HCT116 (cell line): ENCODE results near the gene GNMT. TPM values are rescaled to one million over a fixed set of nuclear protein-coding genes. Genes with fewer than 3 reads are reported as not detected.

Experiments used
- ATAC-seq: fragments of 200-7000 bp; cut with Tn5 transposase; 2 replicates; pipeline ENCODE4 v1.9.1; 2020; ENCODE audit warnings: mild to moderate bottlenecking, moderate library complexity
- BruUV-seq: library from RNA; stranded (reverse); fragments of 400-500 nt; replicated peaks from 2 replicates; lab custom pipeline; 2021; lab: Mats Ljungman, UMichigan
- CTCF ChIA-PET: fragments of 300-600 bp; sonication (Branson Sonifier 250); formaldehyde crosslinking; loops from one replicate; lab custom pipeline; 2021; ENCODE audit warnings: antibody characterized with exemption; lab: Charles Lee
- POLR2A ChIA-PET: fragments of 300-600, 350-600 bp; sonication (Branson Sonifier 250); formaldehyde crosslinking; loops from one replicate; lab custom pipeline; 2021; ENCODE audit warnings: antibody characterized with exemption; lab: Charles Lee
- RAD21 ChIA-PET, 2 experiments: fragments of 300-600 bp; sonication (Branson Sonifier 250); formaldehyde crosslinking; loops; one replicate each; lab custom pipeline; 2023; ENCODE audit warnings: low total read pairs in 2 of 2; ENCODE audit not compliant: uncharacterized antibody in 2 of 2, unreplicated experiment in 2 of 2, low non-redundant PET in 1 of 2; lab: Charles Lee
- DNase-seq: peaks from one replicate; pipeline ENCODE4 v3.0.0-alpha.2; 2010; ENCODE audit warnings: low read depth, low spot score
- H2AFZ ChIP-seq: fragments of 200-600 bp; shearing (Covaris generic), sonication (generic); 2 replicates; pipeline ENCODE4 v1.6.1; 2017; ENCODE audit warnings: low read depth, mixed run types, mixed read lengths, antibody characterized with exemption, low read length; ENCODE audit not compliant: poor library complexity, severe bottlenecking
- H3K27ac ChIP-seq: 2 replicates; pipeline ENCODE4 v1.5.1; 2012; ENCODE audit warnings: low read depth, low read length
- H3K27me3 ChIP-seq: fragments of 200-600 bp; sonication (generic); 2 replicates; pipeline ENCODE4 v1.6.1; 2016; ENCODE audit warnings: mixed run types, low read length, mixed read lengths; ENCODE audit not compliant: insufficient read depth
- H3K36me3 ChIP-seq, 2 experiments: fragments of 200-500 bp in 1 of 2; fragments of 200-600 bp in 1 of 2; sonication (Bioruptor generic) in 1 of 2; sonication (generic) in 1 of 2; 2 replicates each; pipeline versions ENCODE4 v1.5.1 to v1.6.1; 2014 to 2016; ENCODE audit warnings: low read length in 2 of 2, inconsistent platforms in 1 of 2, mixed read lengths in 1 of 2, mixed run types in 1 of 2; ENCODE audit not compliant: insufficient read depth in 2 of 2, control insufficient read depth in 1 of 2
- H3K4me1 ChIP-seq, 2 experiments: fragments of 200-600 bp in 1 of 2; sonication (generic) in 1 of 2; 2 replicates each; pipeline versions ENCODE4 v1.5.1 to v1.6.1; 2012 to 2017; ENCODE audit warnings: low read length in 2 of 2, inconsistent platforms in 1 of 2, mild to moderate bottlenecking in 1 of 2, mixed read lengths in 1 of 2, mixed run types in 1 of 2, moderate library complexity in 1 of 2; ENCODE audit not compliant: insufficient read depth in 2 of 2, control insufficient read depth in 1 of 2
- H3K4me2 ChIP-seq: fragments of 200-600 bp; sonication (generic); 2 replicates; pipeline ENCODE4 v1.6.1; 2017; ENCODE audit warnings: mixed run types, low read length, mixed read lengths
- H3K4me3 ChIP-seq, 2 experiments: fragments of 200-600 bp in 1 of 2; sonication (generic) in 1 of 2; replicated peaks in 1 of 2; 2 replicates each; pipeline ENCODE4 v1.5.1; 2011 to 2016; ENCODE audit warnings: low read length in 2 of 2, control low read depth in 1 of 2, low read depth in 1 of 2, mild to moderate bottlenecking in 1 of 2, mixed read lengths in 1 of 2, mixed run types in 1 of 2
- H3K79me2 ChIP-seq: fragments of 200-600 bp; sonication (generic); 2 replicates; pipeline ENCODE4 v1.6.1; 2017; ENCODE audit warnings: mild to moderate bottlenecking, mixed run types, low read length, moderate library complexity, mixed read lengths; ENCODE audit not compliant: insufficient read depth
- H3K9ac ChIP-seq: fragments of 200-600 bp; sonication (generic); 2 replicates; pipeline ENCODE4 v1.6.1; 2016; ENCODE audit warnings: low read length, mixed read lengths
- H3K9me2 ChIP-seq: fragments of 200-600 bp; sonication (generic), shearing (Covaris generic); 2 replicates; pipeline ENCODE4 v1.6.1; 2017; ENCODE audit warnings: mixed run types, mild to moderate bottlenecking, moderate library complexity; ENCODE audit not compliant: insufficient read depth
- H3K9me3 ChIP-seq, 2 experiments: fragments of 200-500 bp in 1 of 2; fragments of 200-600 bp in 1 of 2; sonication (Bioruptor generic) in 1 of 2; sonication (generic) in 1 of 2; 2 replicates each; pipeline ENCODE4 v1.6.1; 2014 to 2017; ENCODE audit warnings: low read length in 2 of 2, mixed read lengths in 2 of 2, inconsistent platforms in 1 of 2, low read depth in 1 of 2, mild to moderate bottlenecking in 1 of 2, mixed run types in 1 of 2, moderate library complexity in 1 of 2; ENCODE audit not compliant: control insufficient read depth in 1 of 2, insufficient read depth in 1 of 2
- H4K20me1 ChIP-seq: fragments of 200-600 bp; sonication (generic), shearing (Covaris generic); 2 replicates; pipeline ENCODE4 v1.6.1; 2017; ENCODE audit warnings: mixed run types, mild to moderate bottlenecking, moderate library complexity; ENCODE audit not compliant: insufficient read depth
- ATF3 ChIP-seq: IDR thresholded peaks from 2 replicates; pipeline ENCODE4 v1.6.1; 2012
- CBX3 ChIP-seq: IDR thresholded peaks from 2 replicates; pipeline ENCODE4 v1.6.1; 2012; ENCODE audit warnings: low read depth
- CTCF ChIP-seq, 3 experiments: fragments of 200-600 bp in 1 of 3; sonication (generic) in 1 of 3; IDR thresholded peaks in 2 of 3; conservative IDR thresholded peaks in 1 of 3; 2 replicates each; pipeline ENCODE4 v1.5.1; 2012 to 2017; ENCODE audit warnings: low read depth in 2 of 3, low read length in 2 of 3, antibody characterized with exemption in 1 of 3, borderline replicate concordance in 1 of 3, control low read depth in 1 of 3, mild to moderate bottlenecking in 1 of 3, mixed read lengths in 1 of 3, mixed run types in 1 of 3, moderate library complexity in 1 of 3; ENCODE audit not compliant: insufficient read depth in 1 of 3
- EGR1 ChIP-seq: IDR thresholded peaks from 2 replicates; pipeline ENCODE4 v1.6.1; 2012; ENCODE audit warnings: low read depth
- EZH2 ChIP-seq: fragments of 200-600 bp; sonication (generic); IDR thresholded peaks from 2 replicates; pipeline ENCODE4 v1.6.1; 2017; ENCODE audit warnings: antibody characterized with exemption, mixed run types
- EZH2phosphoT487 ChIP-seq: fragments of 200-600 bp; IDR thresholded peaks from 2 replicates; pipeline ENCODE4 v1.6.1; 2018; ENCODE audit warnings: antibody characterized with exemption, borderline replicate concordance
- FOSL1 ChIP-seq: IDR thresholded peaks from 2 replicates; pipeline ENCODE4 v1.6.1; 2012; ENCODE audit warnings: low read depth
- MAX ChIP-seq: IDR thresholded peaks from 2 replicates; pipeline ENCODE4 v1.6.1; 2012
- POLR2A ChIP-seq: IDR thresholded peaks from 2 replicates; pipeline ENCODE4 v1.7.0; 2011; ENCODE audit warnings: borderline replicate concordance; ENCODE audit not compliant: insufficient read depth, insufficient read length; ENCODE audit errors: extremely low read depth
- POLR2AphosphoS5 ChIP-seq: IDR thresholded peaks from 2 replicates; pipeline ENCODE4 v1.6.1; 2011; ENCODE audit warnings: mild to moderate bottlenecking, low read depth, low read length, moderate library complexity
- RAD21 ChIP-seq: IDR thresholded peaks from 2 replicates; pipeline ENCODE4 v1.6.1; 2012; ENCODE audit warnings: low read depth, mild to moderate bottlenecking
- SP1 ChIP-seq: IDR thresholded peaks from 2 replicates; pipeline ENCODE4 v1.6.1; 2012; ENCODE audit warnings: low read depth
- SRF ChIP-seq: IDR thresholded peaks from 2 replicates; pipeline ENCODE4 v1.6.1; 2012; ENCODE audit warnings: low read depth
- TCF7L2 ChIP-seq: IDR thresholded peaks from 2 replicates; pipeline ENCODE4 v1.7.0; 2011; ENCODE audit warnings: borderline replicate concordance, inconsistent platforms; ENCODE audit not compliant: insufficient read depth, insufficient read length; ENCODE audit errors: extremely low read depth
- ZFX ChIP-seq: fragments of 450-650 bp; IDR thresholded peaks from 2 replicates; pipeline ENCODE4 v1.6.1; 2017
- intact Hi-C: fragments of 100-400 bp; cut with micrococcal nuclease; formaldehyde crosslinking; loops from 2 replicates; pipeline ENCODE4 v1.10.0; 2022
- total RNA-seq: library from RNA; stranded (reverse); gene quantifications from one replicate; pipeline ENCODE4 v1.2.1, GENCODE V29; 2021; ENCODE audit not compliant: unreplicated experiment

GNMT gene
- total RNA-seq, 1 experiment from 2014 or later: 0.57 TPM

DNA sequence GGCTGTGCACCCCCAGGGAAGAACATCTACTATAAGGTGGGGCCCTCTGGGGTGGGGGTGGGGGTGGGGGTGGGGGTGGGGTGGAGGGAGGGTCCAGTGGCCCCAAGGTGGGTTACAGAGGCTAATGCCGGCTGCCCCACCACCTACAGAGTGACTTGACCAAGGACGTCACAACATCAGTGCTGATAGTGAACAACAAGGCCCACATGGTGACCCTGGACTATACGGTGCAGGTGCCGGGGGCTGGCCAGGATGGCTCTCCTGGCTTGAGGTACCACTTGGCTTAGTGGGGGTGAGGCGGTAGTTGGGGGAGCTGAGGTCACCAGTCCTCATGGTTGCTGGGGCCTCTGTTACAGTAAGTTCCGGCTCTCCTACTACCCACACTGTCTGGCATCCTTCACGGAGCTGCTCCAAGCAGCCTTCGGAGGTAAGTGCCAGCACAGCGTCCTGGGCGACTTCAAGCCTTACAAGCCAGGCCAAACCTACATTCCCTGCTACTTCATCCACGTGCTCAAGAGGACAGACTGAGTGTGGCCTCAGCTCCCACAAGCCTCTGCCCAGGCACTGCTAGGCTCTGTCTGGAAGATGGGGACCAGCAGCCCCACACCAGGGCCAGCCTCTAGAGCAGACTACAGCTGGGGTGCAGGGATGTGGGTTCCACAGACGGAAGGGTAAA lies 2.8 kb downstream of the GNMT start:
- no TSS peak for BruUV-seq
- intact Hi-C loops: loop anchor here (5.0 kb wide), 1 partner anchor 179 kb away; no protein-coding TSS in a partner anchor
- peak; percentile 7; the same call in 1 of the 2 replicates for ATAC-seq

GRCh38 chr6:42963855-42964605 lies 3.5 kb downstream of the GNMT start:
- H3K9me3 ChIP-seq: no peaks in the 10 kb centered on the region
- H3K9me2 ChIP-seq: no peaks in the 10 kb centered on the region
- BruUV-seq: TSS peak; percentile 28
- no peaks in the 10 kb centered on the region for H3K79me2 ChIP-seq
- ChIA-PET POLR2A (interaction anchor here (0.6 kb wide), 1 partner anchor 20 kb away, joined by 3 read pairs; the partner anchor contains the start of gene PPP2R5D), CTCF (interaction anchor here (2.1 kb wide), 1 partner anchor 179 kb away, joined by 9 read pairs; no protein-coding TSS in a partner anchor), RAD21 (no interaction called here)
- H3K4me2 ChIP-seq: no peak overlapping the region
- no peak overlapping the region for H3K4me3 ChIP-seq
- H2AFZ ChIP-seq: no peak overlapping the region
- peak; percentile 77 for ATAC-seq
- no peak for DNase-seq
- H3K4me1 ChIP-seq: peaks cover 10 to 17% of the 10 kb centered on the region in 2 experiments
- peaks cover 0 to 3% of the 10 kb centered on the region in 2 experiments; a peak in 2 of 4 replicates for H3K36me3 ChIP-seq
- H3K27ac ChIP-seq: no peak overlapping the region
- no peaks in the 10 kb centered on the region for H4K20me1 ChIP-seq
- intact Hi-C loops: loop anchor here (5.0 kb wide), 1 partner anchor 178 kb away; no protein-coding TSS in a partner anchor
- no peak overlapping the region for H3K9ac ChIP-seq
- H3K27me3 ChIP-seq: no peaks in the 10 kb centered on the region
- TF ChIP-seq EZH2phosphoT487 (no peak), RAD21 (peak; percentile 75), TCF7L2 (no peak), EZH2 (no peak), CTCF (IDR thresholded peaks at IDR 0.05 in 2 of 3, conservative IDR thresholded peaks at IDR 0.05 in 1 of 3; ENCODE audit: borderline replicate concordance in 1 of 3, insufficient read depth in 1 of 3, low read depth in 2 of 3, low read length in 2 of 3) (peak; percentile 42 to 52 (median 47); a peak in 5 of 6 replicates), CBX3 (no peak), SP1 (no peak), MAX (no peak), POLR2A (no peak), ZFX (no peak), ATF3 (no peak), POLR2AphosphoS5 (no peak), EGR1 (no peak)

More for the DNA sequence above, 2.8 kb downstream of the GNMT start:
- H3K4me2 ChIP-seq: no peak overlapping the region
- H3K9me2 ChIP-seq: no peaks in the 10 kb centered on the region
- H4K20me1 ChIP-seq: no peaks in the 10 kb centered on the region
- H3K27ac ChIP-seq: no peak overlapping the region
- POLR2A ChIA-PET: interaction anchor here (1.2 kb wide), 1 partner anchor 21 kb away, joined by 3 read pairs; the partner anchor contains the start of gene PPP2R5D
- TF ChIP-seq RAD21 (no peak), TCF7L2 (no peak), FOSL1 (no peak), SRF (no peak)
- no peak for DNase-seq
- H3K9me3 ChIP-seq: no peaks in the 10 kb centered on the region
- H3K79me2 ChIP-seq: no peaks in the 10 kb centered on the region
- H3K9ac ChIP-seq: no peak overlapping the region
- H3K27me3 ChIP-seq: no peaks in the 10 kb centered on the region
- H3K4me3 ChIP-seq: no peak overlapping the region
- peaks cover 10 to 17% of the 10 kb centered on the region in 2 experiments for H3K4me1 ChIP-seq
- CTCF ChIA-PET: no interaction called here
- RAD21 ChIA-PET: interaction anchor here in 1 of 2 experiments (0.6 kb wide), 1 partner anchor 528 kb away, joined by 6 read pairs; no protein-coding TSS in a partner anchor
- H2AFZ ChIP-seq: no peak overlapping the region
- H3K36me3 ChIP-seq: no peaks in the 10 kb centered on the region; a peak in 2 of 4 replicates
